DMS53 treated with DMSO at 0.1 percent for 48 hours (cell line): ENCODE results near the gene RHBG.

Experiments used
- DNase-seq: peaks from one replicate; lab custom pipeline; 2025; ENCODE audit not compliant: unreplicated experiment; lab: John Stamatoyannopoulos, UW

RHBG gene

GRCh38 chr1:156406251-156406650 is 37.2 kb downstream of the RHBG start:
- DNase-seq, result no peak

- no peak for DNase-seq
These were observed 38.3 kb downstream of the RHBG start for GRCh38 chr1:156407344-156407743.

- DNase-seq, result no peak
These were observed 38.7 kb downstream of the RHBG start for GRCh38 chr1:156407760-156408159.

GRCh38 chr1:156409439-156409838 is 40.4 kb downstream of the RHBG start:
- DNase-seq, result no peak

- no peak for DNase-seq
These were observed 41.2 kb downstream of the RHBG start for GRCh38 chr1:156410238-156410637.

- DNase-seq, result no peak
These were observed 41.7 kb downstream of the RHBG start for GRCh38 chr1:156410740-156411139.

GRCh38 chr1:156412653-156413321 is 43.8 kb downstream of the RHBG start:
- no peak for DNase-seq

GRCh38 chr1:156413391-156414246 is 44.6 kb downstream of the RHBG start:
- no peak for DNase-seq

GRCh38 chr1:156414461-156415064 is 45.6 kb downstream of the RHBG start:
- DNase-seq, result no peak

GRCh38 chr1:156416993-156417392 is 48.0 kb downstream of the RHBG start:
- no peak for DNase-seq

- DNase-seq, result no peak
These were observed 48.5 kb downstream of the RHBG start for GRCh38 chr1:156417401-156418020.

GRCh38 chr1:156418416-156419070 is 49.5 kb downstream of the RHBG start:
- DNase-seq, result no peak

GRCh38 chr1:156419854-156420204 is 50.8 kb downstream of the RHBG start:
- DNase-seq, result no peak

- DNase-seq, result no peak
These were observed 51.4 kb downstream of the RHBG start for GRCh38 chr1:156420205-156421061.

GRCh38 chr1:156421062-156421938 is 52.3 kb downstream of the RHBG start:
- peak; percentile 85 for DNase-seq

- DNase-seq, result no peak
These were observed 53.1 kb downstream of the RHBG start for GRCh38 chr1:156421939-156422601.

- DNase-seq, result no peak
These were observed 53.6 kb downstream of the RHBG start for GRCh38 chr1:156422602-156423091.
